ENCODE results near the gene UBA6.

GRCh38 chr4:67593741-67594175, 107.2 kb downstream of the UBA6 start:
- no peak for TF ChIP-seq EZH2 (IDR thresholded peaks at IDR 0.05; ENCODE audit: borderline replicate concordance, low read depth, low read length, severe bottlenecking)
- TF ChIP-seq, protein P1, sequence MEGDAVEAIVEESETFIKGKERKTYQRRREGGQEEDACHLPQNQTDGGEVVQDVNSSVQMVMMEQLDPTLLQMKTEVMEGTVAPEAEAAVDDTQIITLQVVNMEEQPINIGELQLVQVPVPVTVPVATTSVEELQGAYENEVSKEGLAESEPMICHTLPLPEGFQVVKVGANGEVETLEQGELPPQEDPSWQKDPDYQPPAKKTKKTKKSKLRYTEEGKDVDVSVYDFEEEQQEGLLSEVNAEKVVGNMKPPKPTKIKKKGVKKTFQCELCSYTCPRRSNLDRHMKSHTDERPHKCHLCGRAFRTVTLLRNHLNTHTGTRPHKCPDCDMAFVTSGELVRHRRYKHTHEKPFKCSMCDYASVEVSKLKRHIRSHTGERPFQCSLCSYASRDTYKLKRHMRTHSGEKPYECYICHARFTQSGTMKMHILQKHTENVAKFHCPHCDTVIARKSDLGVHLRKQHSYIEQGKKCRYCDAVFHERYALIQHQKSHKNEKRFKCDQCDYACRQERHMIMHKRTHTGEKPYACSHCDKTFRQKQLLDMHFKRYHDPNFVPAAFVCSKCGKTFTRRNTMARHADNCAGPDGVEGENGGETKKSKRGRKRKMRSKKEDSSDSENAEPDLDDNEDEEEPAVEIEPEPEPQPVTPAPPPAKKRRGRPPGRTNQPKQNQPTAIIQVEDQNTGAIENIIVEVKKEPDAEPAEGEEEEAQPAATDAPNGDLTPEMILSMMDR (IDR thresholded peaks at IDR 0.05; ENCODE audit: borderline replicate concordance, extremely low read depth, low read length, poor library complexity, severe bottlenecking) = no peak
